Upper lobe of left lung (tissue), 4 donors: ENCODE data around the gene ADI1.
"Not testable (repeated sequence)": the region's sequence is repeated elsewhere in the genome, so short reads cannot be mapped to it uniquely, and the experiment has no call there.

Experiments used
- CTCF ChIP-seq, 6 experiments: fragments of 450-650 bp in 4 of 6; fragments of 200-600 bp in 2 of 6; sonication (generic) in 2 of 6; IDR thresholded peaks; one replicate each; pipeline ENCODE4 v1.5.1; 2016 to 2019; ENCODE audit warnings: antibody characterized with exemption in 6 of 6
- POLR2AphosphoS5 ChIP-seq, 2 donors: sonication (generic); formaldehyde crosslinking; IDR thresholded peaks; one replicate each; pipeline ENCODE4 v1.5.1; 2017; ENCODE audit warnings: antibody characterized with exemption in 2 of 2

- not testable (repeated sequence) for TF ChIP-seq CTCF, POLR2AphosphoS5 (IDR thresholded peaks at IDR 0.05)
Measured at GRCh38 chr2:3454005-3454404, 65.3 kb downstream of the ADI1 start.
